MV-4-11 (cell line): ENCODE results near the gene SLC2A9.

ENCODE experiments used
- DNase-seq: peaks from one replicate; lab custom pipeline; 2025; lab: John Stamatoyannopoulos, UW

The SLC2A9 gene

GRCh38 chr4:10020106-10020505 lies 1.2 kb downstream of the SLC2A9 start:
- DNase-seq: no peak

GRCh38 chr4:10019521-10020051 lies 1.7 kb downstream of the SLC2A9 start:
- no peak for DNase-seq

DNA sequence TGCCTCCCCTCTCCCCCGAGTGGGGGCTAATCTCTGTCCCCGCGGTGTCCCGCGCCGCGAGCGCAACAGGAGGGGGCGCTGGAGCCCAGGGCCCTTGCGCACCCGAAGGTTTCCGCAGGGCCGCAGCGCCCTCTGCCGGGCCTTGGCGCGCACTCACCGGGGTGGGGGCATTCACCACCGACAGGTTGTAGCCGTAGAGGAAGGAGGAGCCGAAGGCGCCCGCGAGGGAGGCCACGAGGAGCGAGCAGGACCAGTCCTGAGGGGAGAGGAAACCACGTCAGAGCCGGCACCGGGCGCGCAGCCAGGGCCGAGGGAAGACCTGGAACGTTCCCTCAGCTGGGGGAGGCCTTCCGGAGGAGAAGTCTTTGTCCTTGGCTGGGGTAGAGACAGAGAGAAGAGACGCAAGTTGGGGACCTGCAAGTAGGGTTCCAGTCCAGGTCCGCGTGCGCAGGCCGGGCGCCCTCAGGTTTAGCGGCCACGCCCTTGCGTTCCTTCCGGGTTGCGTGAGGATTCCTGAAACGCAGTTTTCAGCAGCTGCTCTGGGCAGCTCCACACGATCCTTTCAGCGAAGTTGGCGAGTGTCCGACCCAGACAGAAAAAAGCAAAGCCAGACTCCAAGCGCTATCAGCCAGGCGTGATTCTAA lies 2.4 kb downstream of the SLC2A9 start:
- DNase-seq: peak; percentile 95

GRCh38 chr4:10017037-10017893 lies 4.0 kb downstream of the SLC2A9 start:
- DNase-seq: no peak

DNA sequence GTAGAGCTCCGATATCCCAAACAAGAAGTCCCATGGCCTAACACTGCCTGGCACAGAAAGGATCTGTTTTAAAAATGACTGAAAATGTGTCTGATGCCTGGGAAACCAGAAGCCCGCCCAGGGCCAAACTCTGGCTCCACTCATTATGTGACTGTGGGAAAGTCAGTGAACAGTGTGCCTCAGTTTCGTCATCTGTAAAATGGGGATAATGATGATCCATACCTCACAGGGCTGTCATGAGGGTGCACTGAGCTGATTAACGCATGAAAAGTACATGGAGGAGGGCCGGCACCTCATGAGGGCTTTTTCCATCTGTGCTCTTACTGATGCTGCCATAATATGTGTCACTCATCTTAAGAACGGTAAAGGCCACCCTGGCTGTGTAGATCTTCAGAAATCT lies 5.1 kb downstream of the SLC2A9 start:
- no peak for DNase-seq

DNA sequence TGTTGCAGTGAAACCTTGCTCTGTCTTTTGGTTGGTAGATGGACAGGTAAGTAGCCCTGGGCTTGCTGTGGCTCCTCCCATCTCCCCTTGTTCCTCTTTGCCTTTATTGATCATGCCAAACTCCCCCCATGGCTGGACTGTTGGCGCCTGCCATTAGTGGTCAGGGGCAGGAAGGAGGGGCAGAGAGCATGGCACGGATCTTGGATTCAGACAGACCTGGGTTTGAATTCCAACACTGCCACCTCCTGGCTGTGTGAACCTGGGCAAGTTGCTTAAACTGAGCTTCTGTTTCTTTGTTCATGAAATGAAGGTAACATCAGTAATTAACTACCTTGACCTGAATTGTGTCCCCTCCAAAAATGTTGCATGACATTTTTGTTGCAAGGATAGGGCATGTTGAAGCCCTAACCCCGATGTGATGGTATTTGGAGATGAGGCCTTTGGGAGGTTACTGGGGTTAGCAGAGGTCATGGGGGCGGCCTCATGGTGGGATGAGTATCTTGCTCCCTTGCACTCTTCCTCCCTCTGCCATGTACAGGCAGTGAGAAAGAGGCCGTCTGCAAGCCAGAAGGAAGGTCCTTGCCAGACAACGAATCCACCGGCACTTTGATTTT lies 6.0 kb downstream of the SLC2A9 start:
- DNase-seq: peak; percentile 34

- peak; percentile 13 for DNase-seq
These were observed 7.6 kb downstream of the SLC2A9 start for GRCh38 chr4:10013722-10014121.

- DNase-seq: peak; percentile 29
These were observed 9.4 kb downstream of the SLC2A9 start for GRCh38 chr4:10011885-10012284.

GRCh38 chr4:10011277-10011676 lies 10.0 kb downstream of the SLC2A9 start:
- no peak for DNase-seq

GRCh38 chr4:10009861-10010500 lies 11.3 kb downstream of the SLC2A9 start:
- DNase-seq: no peak

- no peak for DNase-seq
These were observed 12.7 kb downstream of the SLC2A9 start for GRCh38 chr4:10008609-10009005.

GRCh38 chr4:10007793-10008608 lies 13.3 kb downstream of the SLC2A9 start:
- no peak for DNase-seq

DNA sequence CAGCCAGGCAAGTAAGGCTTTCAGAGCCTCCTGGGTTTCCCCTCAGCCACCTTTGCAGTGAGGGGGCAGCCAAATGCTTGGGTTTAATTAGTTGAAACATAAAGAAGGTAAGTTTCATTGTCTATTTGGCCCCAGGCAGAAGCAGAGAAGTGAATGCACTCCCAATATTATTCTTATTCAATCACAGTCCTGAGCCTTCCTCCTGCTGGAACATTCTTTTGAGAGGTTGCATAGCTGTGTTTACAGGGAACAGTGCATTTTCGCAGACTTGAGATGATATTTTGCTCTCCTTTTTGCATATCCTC lies 13.9 kb downstream of the SLC2A9 start:
- DNase-seq: no peak

- DNase-seq: peak; percentile 74
These were observed 14.5 kb downstream of the SLC2A9 start for GRCh38 chr4:10006601-10007435.

- DNase-seq: peak; percentile 90
These were observed 15.1 kb downstream of the SLC2A9 start for GRCh38 chr4:10006231-10006600.

DNA sequence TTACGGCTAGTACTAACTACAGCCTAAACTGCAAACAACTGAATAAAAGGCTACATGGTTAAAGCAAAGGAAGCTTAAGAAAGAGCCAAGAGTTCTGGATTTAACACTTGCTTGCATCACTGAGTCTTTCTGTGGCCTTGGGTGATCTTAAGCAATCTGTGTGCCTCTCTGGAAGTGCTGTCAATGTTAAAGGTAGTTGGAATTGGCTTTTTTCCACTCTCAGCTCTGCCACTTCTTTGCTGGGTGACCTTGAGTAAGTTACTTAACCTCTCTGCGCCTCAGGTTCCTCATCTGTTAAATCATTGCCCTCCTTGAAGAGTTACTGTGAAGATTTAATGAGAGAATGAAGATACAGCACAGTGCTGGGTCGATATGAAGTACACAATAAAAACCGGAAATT lies 15.7 kb downstream of the SLC2A9 start:
- peak; percentile 12 for DNase-seq

DNA sequence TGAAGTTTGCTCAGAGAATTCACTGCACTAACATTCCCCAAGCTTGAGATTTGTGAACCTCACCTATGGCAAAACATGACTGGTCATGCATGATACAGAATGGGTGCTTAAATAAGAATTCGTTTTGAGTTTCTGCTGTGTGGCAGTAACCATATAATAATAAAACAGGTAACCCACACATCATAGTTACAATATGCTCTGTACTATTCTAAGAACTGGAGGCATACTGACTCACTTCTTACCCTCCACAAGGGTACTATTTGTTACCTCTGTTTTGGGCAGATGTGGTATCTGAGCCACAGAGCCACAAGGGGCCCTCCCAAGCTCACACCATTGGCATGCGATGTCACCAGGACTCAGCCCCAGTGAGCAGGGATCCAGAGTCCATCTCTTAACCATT lies 17.6 kb downstream of the SLC2A9 start:
- peak; percentile 52 for DNase-seq

GRCh38 chr4:10002278-10002677 lies 19.0 kb downstream of the SLC2A9 start:
- DNase-seq: no peak

DNA sequence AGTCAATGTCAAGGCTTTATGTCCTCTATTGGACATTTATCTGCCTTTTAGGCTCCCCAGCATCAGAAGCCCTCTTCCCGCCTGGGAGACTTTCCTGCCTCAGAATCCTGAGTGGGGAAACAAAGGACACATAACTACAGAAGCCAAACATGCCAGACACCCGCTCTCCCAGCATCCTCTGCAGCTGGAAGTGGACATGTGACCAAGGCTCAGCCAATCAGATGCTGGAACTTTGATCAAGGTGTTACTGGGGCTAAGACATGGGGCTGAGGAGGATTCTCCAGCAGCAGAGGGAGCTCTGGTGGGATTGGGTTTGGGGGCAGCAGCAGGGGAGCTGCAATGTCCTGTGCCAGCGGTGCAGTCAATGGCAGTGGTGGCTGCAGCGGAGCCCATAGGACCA lies 19.5 kb downstream of the SLC2A9 start:
- DNase-seq: no peak

GRCh38 chr4:9999956-10000561 lies 21.2 kb downstream of the SLC2A9 start:
- no peak for DNase-seq
